ENCODE results near the gene TNRC6C. TPM values are rescaled to one million over a fixed set of nuclear protein-coding genes. Genes with fewer than 3 reads are reported as not detected.

Gene TNRC6C
- total and polyA plus RNA-seq, 2 of the 13 experiments (the other 11 are each of a cell fraction or from before 2014, with no cell fraction given), result 0.66 to 4.9 TPM

- no peaks in the 10 kb centered on the region for H3K79me2 ChIP-seq (ENCODE audit: insufficient read depth, low read length)
- ATAC-seq (no peak), DNase-seq (ENCODE audit: low spot score) (peak; percentile 62), FAIRE-seq (peak; percentile 64)
- CTCF ChIA-PET (ENCODE audit: low intra/inter-chr PET ratio, low total read pairs), result interaction anchor here (2.3 kb wide), 1 partner anchor 19 kb away, joined by 11 read pairs; no protein-coding TSS in a partner anchor
- BruUV-seq (replicated peaks), result no TSS peak
- H3K9ac ChIP-seq (ENCODE audit: insufficient read depth, low read depth, low read length), result no peak overlapping the region
- WGBS (ENCODE audit: low lambda C conversion rate), result 28% methylated on average over 9 of the region's 9 CpGs
- intact Hi-C loops (cut with micrococcal nuclease; ENCODE audit: unreplicated experiment), result no loop called here
- no peaks in the 10 kb centered on the region for H3K9me3 ChIP-seq (ENCODE audit: low read length)
- H3K4me3 ChIP-seq (replicated peaks in 1 of 3; ENCODE audit: insufficient read depth in 1 of 3, low read depth in 2 of 3, low read length in 3 of 3), result no peak overlapping the region
- H3K4me2 ChIP-seq (ENCODE audit: low read depth, low read length), result peak overlapping the region; percentile 77
- H2AFZ ChIP-seq (ENCODE audit: low read length), result no peak overlapping the region
- POLR2A ChIA-PET, result interaction anchor here (1.0 to 5.0 kb wide), 4 partner anchors 8 to 51 kb away, joined by 4 to 57 read pairs (median 10); partner anchors contain the start of genes AFMID, TK1 and TMC6
- H3K4me1 ChIP-seq (ENCODE audit: insufficient read depth, low read length), result peaks cover 90% of the 10 kb centered on the region
- H3K27me3 ChIP-seq (ENCODE audit: control insufficient read depth in 1 of 2, insufficient read depth in 2 of 2, low read length in 2 of 2), result no peaks in the 10 kb centered on the region
- H4K20me1 ChIP-seq (ENCODE audit: insufficient read depth, low read length), result no peaks in the 10 kb centered on the region
- in situ Hi-C loops (cut with HindIII; ENCODE audit: extremely low pct_ligation_motif_present, low pct_unique_long_range_greater_than_20kb), result no loop called here
- H3K27ac ChIP-seq (ENCODE audit: extremely low read length, insufficient read depth, low read length), result peak overlapping the region; percentile 25
- no peaks in the 10 kb centered on the region for H3K36me3 ChIP-seq (replicated peaks in 1 of 2; ENCODE audit: control insufficient read depth in 1 of 2, insufficient read depth in 2 of 2, low read length in 2 of 2)
- no peak for TF ChIP-seq RBM39 (IDR thresholded peaks at IDR 0.05; ENCODE audit: low read depth, low read length, poor library complexity, severe bottlenecking)
- TF ChIP-seq ZFX (CRISPR knock-in tag; IDR thresholded peaks at IDR 0.05; ENCODE audit: low read depth), result peak; percentile 5; the same call in 1 of the 2 replicates
- no peak for TF ChIP-seq KMT2A (CRISPR knock-in tag; IDR thresholded peaks at IDR 0.05)
- no peak for TF ChIP-seq ZNF879 (CRISPR knock-in tag; IDR thresholded peaks at IDR 0.05)
- no peak for TF ChIP-seq ZNF7 (CRISPR knock-in tag; IDR thresholded peaks at IDR 0.05)
- TF ChIP-seq ZNF724P (CRISPR knock-in tag; IDR thresholded peaks at IDR 0.05; ENCODE audit: borderline replicate concordance), result 0 out of 2 replicates have a peak, but pooled peaks have one; percentile 39
- no peak for TF ChIP-seq XRCC5 (optimal IDR thresholded peaks at IDR 0.05; ENCODE audit: low read length)
- TF ChIP-seq ATM (IDR thresholded peaks at IDR 0.05; ENCODE audit: borderline replicate concordance), result no peak
- TF ChIP-seq NR2F1 (CRISPR knock-in tag; IDR thresholded peaks at IDR 0.05), result no peak; a peak in 1 of 4 replicates
- no peak for TF ChIP-seq GABPA (IDR thresholded peaks at IDR 0.05; ENCODE audit: low read depth, low read length)
- no peak for TF ChIP-seq GABPA (CRISPR knock-in tag; IDR thresholded peaks at IDR 0.05; ENCODE audit: low read depth)
- peak; percentile 46; the same call in 1 of the 2 replicates for TF ChIP-seq NR2C2 (CRISPR knock-in tag; IDR thresholded peaks at IDR 0.05; ENCODE audit: borderline replicate concordance)
- TF ChIP-seq ZFP41 (CRISPR knock-in tag; IDR thresholded peaks at IDR 0.05; ENCODE audit: borderline replicate concordance), result no peak
- 0 out of 2 replicates have a peak, but pooled peaks have one; percentile 15 for TF ChIP-seq KAT7 (CRISPR knock-in tag; IDR thresholded peaks at IDR 0.05; ENCODE audit: borderline replicate concordance)
- no peak for TF ChIP-seq MEIS2 (CRISPR knock-in tag; IDR thresholded peaks at IDR 0.05)
- TF ChIP-seq ZBTB14 (CRISPR knock-in tag; IDR thresholded peaks at IDR 0.05), result no peak
- TF ChIP-seq KDM1A (CRISPR knock-in tag; IDR thresholded peaks at IDR 0.05), result peak; percentile 63; the same call in 1 of the 2 replicates
- peak; percentile 4; the same call in 1 of the 2 replicates for TF ChIP-seq SOX5 (CRISPR knock-in tag; IDR thresholded peaks at IDR 0.05; ENCODE audit: borderline replicate concordance)
- TF ChIP-seq ZNF607 (CRISPR knock-in tag; IDR thresholded peaks at IDR 0.05; ENCODE audit: borderline replicate concordance), result no peak
- 0 out of 2 replicates have a peak, but pooled peaks have one; percentile 10 for TF ChIP-seq ZFY (CRISPR knock-in tag; IDR thresholded peaks at IDR 0.05)
- peak; percentile 62 for TF ChIP-seq CEBPB (IDR thresholded peaks at IDR 0.05; ENCODE audit: borderline replicate concordance, low read depth, low read length)
- peak; percentile 92 for TF ChIP-seq ZNF121 (CRISPR knock-in tag; IDR thresholded peaks at IDR 0.05)
- TF ChIP-seq SAP130 (CRISPR knock-in tag; IDR thresholded peaks at IDR 0.05; ENCODE audit: low read depth), result peak; percentile 42
- TF ChIP-seq ZNF780A (CRISPR knock-in tag; IDR thresholded peaks at IDR 0.05), result 0 out of 2 replicates have a peak, but pooled peaks have one; percentile 2
Measured at GRCh38 chr17:78135858-78136500, 177.5 kb downstream of the TNRC6C start.
